HTERT RPE-1 (cell line): ENCODE results near the gene ATP2A2.
"Not testable (repeated sequence)": the region's sequence is repeated elsewhere in the genome, so short reads cannot be mapped to it uniquely, and the experiment has no call there.

Experiments used
- in situ Hi-C: fragments of 300-500 bp; cut with MboI; formaldehyde crosslinking; loops from 4 replicates; pipeline ENCODE4 v1.14.3; 2020; ENCODE audit warnings: low sequenced_read_pairs

Gene ATP2A2

DNA sequence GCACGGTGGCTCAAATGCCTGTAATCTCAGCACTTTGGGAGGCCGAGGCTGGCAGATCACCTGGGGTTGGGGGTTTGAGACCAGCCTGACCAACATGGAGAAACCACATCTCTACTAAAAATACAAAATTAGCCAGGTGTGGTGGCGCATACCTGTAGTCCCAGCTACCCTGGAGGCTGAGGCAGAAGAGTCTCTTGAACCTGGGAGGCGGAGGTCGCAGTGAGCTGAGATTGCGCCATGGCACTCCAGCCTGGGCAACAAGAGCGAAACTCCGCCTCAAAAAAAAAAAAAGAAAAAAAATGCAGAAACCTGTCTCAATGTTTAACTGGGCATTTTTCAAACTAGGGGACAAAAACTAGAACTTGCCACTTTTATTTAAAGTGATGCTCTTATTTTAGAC lies 59.2 kb downstream of the ATP2A2 start:
- in situ Hi-C loops: not testable (repeated sequence)

DNA sequence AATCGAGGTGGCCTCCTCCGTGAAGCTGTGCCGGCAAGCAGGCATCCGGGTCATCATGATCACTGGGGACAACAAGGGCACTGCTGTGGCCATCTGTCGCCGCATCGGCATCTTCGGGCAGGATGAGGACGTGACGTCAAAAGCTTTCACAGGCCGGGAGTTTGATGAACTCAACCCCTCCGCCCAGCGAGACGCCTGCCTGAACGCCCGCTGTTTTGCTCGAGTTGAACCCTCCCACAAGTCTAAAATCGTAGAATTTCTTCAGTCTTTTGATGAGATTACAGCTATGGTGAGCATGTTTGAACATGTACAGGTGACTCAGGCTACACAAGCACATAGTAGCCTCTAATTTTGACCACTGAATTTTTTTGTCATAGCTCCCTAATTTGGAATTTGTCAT lies 59.7 kb downstream of the ATP2A2 start:
- in situ Hi-C loops: no loop called here

DNA sequence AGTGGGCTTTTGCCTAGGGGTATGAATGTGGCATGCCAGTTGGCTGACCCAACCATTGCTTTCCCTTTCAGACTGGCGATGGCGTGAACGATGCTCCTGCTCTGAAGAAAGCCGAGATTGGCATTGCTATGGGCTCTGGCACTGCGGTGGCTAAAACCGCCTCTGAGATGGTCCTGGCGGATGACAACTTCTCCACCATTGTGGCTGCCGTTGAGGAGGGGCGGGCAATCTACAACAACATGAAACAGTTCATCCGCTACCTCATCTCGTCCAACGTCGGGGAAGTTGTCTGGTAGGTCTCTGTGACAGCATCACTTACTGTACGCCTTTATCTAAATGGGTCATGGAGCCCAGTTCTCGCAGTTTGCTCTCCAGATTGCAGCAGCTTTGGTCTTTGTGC lies 61.1 kb downstream of the ATP2A2 start:
- in situ Hi-C loops: no loop called here

DNA sequence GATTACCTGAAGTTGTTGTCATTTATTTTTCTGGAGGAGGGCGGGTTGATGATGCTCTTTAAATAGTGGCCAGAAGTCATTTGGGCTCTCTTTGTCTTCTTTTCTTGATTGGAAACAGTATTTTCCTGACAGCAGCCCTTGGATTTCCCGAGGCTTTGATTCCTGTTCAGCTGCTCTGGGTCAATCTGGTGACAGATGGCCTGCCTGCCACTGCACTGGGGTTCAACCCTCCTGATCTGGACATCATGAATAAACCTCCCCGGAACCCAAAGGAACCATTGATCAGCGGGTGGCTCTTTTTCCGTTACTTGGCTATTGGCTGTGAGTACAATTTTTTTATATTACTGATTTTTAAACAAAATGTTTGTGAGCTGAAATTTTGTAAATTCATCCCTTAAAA lies 62.1 kb downstream of the ATP2A2 start:
- in situ Hi-C loops: no loop called here

DNA sequence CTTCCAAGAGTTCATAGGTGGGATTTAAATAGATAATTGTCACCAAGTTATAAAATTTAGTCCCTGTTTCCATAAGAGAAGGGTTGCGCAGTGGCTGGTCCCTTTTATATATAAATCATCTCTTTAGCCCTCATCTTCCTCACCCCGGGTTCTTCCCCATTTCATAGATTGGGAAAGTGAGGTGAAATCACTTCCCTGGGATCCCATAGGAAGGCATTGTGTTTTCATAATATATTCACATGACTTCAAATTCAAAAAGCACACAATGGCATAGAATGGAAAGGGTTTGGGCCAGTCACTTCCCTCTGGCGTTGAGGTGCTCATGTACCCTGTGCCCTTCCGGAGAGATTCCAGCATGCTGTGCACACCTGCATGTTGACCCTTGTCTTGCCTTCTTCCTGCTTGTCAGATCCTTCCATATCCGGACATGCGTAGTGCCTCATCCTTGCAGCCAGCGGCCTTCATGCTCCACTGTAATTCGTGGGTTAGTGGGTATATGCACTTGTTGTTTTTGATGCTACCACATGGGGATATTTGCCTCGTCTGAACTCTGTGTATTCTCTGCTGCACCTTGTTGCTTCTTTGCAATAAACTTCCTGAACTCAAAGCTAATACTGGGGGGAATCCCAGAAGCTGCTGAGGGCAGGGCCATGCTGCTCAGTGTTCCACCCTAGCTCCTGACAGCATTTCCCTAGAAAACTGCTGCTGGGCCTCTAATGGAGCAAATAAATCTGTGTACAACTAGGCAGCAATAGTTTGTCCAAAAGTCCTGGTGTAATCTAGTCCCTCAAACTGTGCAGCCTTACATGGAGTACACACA lies 62.9 kb downstream of the ATP2A2 start:
- in situ Hi-C loops: no loop called here

DNA sequence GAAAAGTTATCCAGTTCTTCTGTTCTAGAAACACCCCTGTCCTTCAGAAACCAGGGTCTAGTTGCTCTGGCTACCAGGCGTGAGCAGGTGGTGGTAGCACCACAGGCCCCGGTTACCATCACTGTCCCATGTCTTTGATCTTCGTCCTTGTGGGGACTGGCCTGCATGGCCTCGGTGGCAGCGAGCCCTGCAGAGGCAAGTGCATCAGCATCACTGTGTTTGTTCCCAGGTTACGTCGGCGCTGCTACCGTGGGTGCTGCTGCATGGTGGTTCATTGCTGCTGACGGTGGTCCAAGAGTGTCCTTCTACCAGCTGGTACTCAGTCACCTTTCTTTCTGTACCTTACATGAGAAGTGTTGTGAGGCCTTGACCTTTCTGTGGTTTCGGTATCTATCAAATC lies 63.6 kb downstream of the ATP2A2 start:
- in situ Hi-C loops: no loop called here

DNA sequence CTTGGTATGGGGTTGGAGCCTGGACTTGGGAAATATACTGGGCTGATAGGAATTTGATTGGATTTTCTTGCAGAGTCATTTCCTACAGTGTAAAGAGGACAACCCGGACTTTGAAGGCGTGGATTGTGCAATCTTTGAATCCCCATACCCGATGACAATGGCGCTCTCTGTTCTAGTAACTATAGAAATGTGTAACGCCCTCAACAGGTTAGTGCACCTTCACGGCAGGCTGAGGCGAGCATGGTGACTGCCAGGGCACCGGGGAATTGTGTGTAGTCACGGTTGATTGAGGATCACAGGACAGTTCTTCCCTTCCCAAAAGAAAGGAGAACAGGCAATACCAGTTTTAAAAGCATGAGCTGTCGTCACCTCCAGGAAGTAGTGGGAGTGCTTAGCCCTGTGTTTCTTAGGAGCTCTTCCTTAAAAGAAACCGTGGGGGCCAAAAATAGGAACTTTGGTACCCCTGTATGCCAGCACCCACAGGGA lies 64.2 kb downstream of the ATP2A2 start:
- in situ Hi-C loops: no loop called here

DNA sequence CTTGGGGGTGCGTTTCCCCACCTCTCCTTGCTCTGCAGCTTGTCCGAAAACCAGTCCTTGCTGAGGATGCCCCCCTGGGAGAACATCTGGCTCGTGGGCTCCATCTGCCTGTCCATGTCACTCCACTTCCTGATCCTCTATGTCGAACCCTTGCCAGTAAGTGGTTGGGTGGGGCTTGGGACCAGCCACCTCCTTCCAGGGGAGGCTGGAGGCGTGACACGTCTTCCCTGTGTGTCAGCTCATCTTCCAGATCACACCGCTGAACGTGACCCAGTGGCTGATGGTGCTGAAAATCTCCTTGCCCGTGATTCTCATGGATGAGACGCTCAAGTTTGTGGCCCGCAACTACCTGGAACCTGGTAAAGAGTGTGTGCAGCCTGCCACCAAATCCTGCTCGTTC lies 64.9 kb downstream of the ATP2A2 start:
- in situ Hi-C loops: no loop called here

DNA sequence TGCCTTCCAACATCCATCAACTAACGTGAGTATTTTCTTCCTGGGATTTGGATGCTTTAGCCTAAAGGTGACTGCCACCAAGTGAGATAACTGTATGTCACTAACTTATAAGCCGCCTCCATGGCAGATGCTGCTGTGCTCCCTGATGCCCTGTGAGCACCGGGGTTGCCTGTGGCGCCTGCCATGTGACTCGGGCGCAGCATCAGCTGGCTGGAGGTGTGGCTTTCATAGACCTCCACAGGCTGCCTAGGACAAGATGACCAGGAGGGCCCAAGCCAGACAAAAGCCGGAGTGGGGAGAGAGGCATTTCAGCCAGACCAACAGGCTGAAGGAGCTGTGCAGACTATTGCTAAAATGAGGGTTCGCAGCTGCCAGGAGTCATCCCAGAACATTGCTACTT lies 66.7 kb downstream of the ATP2A2 start:
- in situ Hi-C loops: no loop called here

DNA sequence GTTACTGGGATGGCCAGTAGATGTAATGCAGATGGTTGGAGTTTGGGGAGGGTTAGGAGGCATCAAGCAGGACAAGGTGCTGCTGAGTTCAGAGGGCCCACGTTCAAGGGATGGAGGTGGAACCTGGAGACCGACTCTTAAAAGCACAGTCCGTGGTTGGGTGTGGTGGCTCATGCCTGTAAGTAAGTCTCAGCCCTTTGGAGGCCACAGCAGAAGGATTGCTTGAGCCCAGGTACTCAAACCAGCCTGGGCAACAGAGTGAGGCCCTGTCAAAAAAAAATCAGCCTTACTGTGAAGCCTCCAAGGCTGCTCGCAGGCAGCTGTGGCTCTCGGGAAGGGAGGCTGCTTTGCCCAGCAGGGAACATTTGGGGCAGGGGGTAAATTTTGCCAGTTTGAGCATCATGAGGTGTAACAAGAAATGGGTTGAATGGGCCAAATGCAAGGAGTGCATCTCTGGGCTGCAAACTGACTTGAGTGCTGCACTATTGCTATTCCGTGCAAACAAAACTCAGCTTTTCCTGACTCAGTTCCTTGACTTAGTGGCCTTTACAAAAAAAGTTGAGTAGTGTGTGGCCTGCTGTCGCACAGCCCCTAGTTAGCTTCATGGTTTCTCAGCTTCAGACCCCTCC lies 67.5 kb downstream of the ATP2A2 start:
- in situ Hi-C loops: no loop called here

DNA sequence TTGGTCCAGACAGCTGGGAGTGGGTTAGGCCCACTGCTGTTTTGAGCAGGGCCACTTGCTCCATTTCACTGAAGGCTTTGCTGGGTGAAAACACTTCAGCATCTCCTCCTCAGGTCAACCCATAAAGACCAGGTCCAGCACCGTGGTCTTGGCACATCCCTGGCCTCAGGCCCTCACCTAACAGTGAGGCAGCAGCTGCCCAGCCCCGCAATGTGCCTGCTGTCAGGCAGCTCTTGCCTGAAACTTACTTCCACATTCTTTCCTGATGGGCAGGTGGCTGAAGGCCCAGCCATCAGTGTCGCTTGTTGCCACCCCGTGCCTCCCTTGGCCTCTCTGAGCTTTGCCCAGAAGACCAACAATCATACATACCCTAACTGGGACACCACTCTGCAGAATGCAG lies 68.0 kb downstream of the ATP2A2 start:
- in situ Hi-C loops: no loop called here

DNA sequence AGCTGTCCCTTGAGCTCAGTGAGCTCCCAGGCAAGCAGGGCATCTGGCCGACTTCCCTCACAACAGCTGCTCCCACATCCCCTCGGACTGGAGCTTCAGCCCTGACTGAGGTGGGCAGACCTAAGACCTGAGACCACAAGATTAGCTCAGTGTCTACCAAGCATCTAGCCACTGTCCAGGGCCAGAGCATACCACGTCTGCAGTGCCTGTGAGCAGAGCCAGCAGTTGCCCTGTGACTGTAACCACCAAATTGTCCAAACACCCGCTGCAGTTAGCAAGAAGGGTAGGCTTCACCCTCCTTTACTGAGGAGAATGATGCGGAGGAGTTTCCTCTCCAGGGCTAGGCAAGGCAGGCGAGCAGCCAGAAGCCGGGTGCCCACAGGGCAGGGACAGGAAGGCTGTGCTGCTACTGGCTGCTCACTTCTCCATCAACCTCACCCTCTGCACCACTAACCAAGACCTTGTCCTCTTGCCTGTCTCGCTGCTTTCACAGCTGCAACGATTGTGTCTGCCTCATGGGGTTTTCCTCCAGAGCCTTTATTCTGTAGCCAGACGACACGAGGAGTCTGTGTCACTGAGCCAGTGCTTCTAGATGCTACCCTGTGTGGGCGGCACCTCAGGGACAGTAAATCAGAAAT lies 68.6 kb downstream of the ATP2A2 start:
- in situ Hi-C loops: no loop called here

DNA sequence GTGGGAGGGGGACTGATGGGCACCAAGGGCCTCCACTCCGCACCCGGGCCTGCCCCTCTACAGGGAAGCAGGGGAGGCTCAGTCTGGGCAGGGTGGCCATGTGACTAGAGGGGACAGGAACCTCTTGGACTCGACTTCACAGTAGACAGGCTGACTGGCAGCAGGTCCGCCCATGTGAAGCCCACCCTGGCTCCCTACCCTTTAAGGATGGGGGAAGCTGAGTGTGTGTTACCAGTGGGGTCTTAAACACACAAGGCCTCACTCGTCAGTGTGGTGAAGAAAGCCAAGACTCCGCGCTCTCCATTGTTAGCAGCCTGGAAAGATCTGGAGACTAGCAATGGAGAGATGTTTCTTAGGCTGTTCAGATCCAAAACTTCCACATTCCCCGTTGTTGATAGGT lies 70.1 kb downstream of the ATP2A2 start:
- in situ Hi-C loops: no loop called here

DNA sequence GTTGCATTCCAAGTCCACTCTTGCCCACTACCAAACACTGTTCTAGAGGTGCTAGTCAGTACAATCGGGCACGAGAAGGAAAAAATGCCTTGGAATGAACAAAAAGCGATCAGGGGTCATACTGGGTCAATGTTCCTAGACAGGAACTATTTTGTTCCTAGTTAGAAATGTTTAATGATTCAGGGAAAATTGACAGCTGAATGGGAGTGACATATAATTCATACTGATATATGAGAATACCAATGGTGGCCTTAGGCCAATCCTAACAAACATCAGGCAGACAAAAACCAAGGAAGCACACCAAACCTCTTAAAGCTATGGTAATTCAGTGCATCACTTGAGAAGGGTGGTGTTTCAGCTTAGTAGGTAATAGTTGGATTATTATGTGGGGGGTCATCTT lies 71.4 kb downstream of the ATP2A2 start:
- in situ Hi-C loops: no loop called here

DNA sequence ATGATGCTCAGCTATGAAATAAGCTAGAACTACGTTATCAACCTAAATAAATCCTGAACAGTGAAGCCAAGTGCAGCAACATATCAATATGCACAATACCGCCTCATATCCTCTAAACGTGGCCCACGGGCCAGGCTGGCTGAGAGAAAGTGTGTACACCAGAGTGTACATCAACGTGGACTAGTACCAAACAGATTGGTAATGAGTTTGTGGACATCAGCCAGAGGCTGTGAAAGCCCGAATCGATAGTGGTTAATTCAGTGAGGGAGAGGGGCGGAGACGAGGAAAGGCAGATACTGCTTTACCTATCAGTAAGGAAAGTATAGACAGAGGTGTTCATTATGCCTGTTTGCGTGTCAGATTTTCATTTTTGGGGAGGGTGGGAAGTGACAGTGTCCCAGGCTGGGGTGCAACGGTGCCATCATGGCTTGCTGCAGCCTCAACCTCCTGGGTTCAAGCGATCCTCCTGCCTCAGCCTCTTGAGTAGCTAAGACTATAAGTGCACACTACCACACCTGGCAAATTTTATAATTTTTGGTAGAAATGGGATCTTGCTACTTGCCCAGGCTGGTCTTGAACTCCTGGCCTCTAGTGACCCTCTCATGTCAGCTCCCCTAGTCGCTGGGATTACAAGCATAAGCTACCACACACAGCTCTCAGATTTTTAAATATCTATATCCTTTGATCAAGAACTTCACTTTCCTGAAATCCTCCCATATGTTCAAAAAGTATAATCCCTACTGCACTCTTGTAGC lies 72.3 kb downstream of the ATP2A2 start:
- in situ Hi-C loops: no loop called here

DNA sequence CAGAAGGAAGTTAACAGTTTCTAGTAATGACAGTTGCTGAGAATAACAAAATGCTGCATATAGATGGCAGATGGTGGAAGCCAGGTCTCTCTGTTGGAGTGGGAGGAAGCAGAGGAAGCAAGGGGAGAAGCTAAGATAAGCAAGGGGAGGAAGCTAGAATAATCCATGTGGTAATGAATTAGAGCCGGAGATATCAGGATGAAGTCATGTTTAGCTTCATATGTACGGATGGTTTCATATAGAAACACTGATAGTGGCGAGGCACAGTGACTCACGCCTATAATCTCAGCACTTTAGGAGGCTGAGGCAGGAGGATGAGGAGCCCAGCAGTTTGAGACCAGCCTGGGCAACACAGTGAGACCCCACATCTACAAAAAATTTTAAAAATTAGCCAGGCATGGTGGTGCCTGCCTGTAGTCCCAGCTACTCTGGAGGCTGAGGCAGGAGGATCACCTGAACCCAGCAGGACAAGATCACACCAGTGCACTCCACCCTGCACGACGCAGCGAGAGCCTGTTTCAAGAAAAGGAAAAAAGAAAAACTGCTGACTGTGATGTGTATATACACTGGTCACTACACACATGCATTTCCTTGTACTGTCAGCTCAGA lies 73.2 kb downstream of the ATP2A2 start:
- in situ Hi-C loops: no loop called here

DNA sequence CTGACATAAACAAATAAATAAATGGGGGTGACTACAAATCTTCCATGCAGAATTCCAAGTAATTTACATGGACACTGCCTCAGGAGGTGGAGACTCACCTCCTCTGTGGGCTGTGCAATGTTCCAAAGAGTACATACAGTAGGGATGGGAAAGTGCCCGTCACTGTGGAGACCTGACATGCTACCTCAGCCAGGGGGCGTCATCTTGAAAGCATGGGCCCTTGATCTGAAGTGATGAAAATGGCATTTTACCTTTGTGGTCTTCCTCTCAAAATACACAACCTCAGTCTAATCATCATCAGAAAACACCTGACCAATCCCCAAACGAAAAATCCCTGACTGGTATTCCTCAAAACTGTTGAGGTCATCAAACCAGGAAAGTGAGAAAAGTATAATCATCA lies 74.0 kb downstream of the ATP2A2 start:
- in situ Hi-C loops: no loop called here

DNA sequence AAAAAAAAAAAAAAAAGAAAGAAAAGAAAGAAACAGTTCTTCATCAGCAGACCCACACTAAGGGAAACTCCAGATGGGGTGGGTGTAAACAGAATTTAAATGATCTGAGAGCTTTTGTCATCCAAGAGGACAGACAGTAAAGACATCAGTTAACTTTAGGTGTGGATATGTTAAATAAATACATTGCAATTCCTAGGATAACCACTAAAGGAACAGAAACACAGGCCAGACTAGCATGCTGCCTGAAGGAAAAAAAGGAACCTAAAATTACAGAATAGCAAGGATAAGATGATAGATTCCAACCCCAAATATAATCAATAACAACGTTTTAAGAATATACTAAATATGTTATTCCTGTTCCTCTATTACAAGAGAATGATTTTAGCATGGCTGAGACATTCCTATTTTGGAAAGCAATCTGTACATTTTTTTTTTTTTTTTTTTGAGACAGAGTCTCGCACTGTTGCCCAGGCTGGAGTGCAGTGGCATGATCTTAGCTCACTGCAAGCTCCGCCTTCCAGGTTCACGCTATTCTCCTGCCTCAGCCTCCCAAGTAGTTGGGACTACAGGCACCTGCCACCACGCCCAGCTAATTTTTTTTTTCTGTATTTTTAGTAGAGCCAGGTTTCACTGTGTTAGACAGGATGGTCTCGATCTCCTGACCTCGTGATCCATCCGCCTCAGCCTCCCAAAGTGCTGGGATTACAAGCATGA lies 77.5 kb downstream of the ATP2A2 start:
- in situ Hi-C loops: not testable (repeated sequence)

DNA sequence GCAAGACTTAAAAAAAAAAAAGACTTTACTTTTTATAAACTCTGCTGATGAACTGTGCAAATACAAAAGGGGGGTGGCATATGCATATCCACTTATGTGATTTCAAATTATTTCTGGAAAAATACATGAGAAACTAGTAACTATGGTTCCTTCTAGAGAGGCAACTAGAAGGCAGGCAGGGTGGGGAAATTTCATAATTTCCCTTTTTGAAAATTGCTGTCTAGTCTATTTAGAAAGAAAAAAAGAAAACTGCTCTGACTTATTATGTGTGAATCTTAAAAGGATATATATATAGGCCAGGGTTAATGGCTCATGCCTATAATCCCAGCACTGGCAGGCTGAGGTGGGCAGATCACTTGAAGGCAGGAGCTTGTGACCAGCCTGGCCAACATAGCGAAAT lies 80.2 kb downstream of the ATP2A2 start:
- in situ Hi-C loops: no loop called here
